ENCODE measurements around the gene AKIRIN2. TPM values are rescaled to one million over a fixed set of nuclear protein-coding genes. Genes with fewer than 3 reads are reported as not detected.

Gene AKIRIN2
- polyA plus RNA-seq, 1 of the 3 experiments (the other 2 are of a cell fraction), result 19.0 TPM

DNA sequence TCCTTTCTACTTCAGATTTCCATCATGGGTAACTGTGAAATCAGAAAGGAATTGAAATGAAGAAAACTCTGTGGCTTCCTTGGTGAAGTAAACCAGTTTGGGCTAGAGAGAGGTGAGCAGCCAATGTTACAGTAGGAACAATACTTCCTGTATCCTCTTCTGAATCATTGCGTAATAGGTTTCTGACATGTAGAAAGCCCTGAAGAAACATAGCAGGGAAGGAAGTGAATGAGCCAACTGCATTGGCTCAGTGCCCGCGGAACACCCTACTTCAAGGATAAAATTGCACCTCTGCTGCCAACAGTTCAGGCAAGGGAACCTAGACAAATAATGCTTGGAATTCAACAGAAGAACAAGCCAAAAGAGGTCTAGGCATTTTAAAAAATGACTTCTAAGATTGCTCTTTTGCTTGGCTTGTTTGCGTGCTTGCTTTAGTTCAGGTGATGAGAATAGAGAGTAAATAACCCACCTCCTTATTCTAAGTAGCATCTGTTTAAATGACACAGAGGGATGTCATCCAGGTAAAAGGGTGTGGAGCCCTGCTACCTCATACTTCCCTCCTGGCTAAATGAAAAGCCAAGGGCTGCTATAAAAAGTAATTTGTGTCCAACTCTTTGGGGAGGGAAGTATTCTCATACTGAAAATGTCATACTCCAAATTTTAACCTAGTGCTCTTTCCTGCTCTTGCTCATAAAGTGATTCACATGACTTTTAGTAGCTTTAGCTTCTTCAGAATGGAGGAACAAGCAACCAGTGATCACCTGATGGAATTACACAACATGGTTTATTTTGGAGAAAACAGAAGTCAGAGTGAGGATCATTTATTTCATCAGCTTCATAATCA is 30.0 kb upstream of the AKIRIN2 start:
- Histone ChIP-seq H3K4me2 (0 out of 2 replicates have a peak overlapping the region, but pooled peaks have one; percentile 13), H3K36me3 (replicated peaks in 1 of 2; ENCODE audit: control insufficient read depth in 1 of 2, insufficient read depth in 2 of 2, low read length in 1 of 2) (no peaks in the 10 kb centered on the region), H3F3A (replicated peaks; ENCODE audit: insufficient read depth) (no peaks in the 10 kb centered on the region), H2AFZ (ENCODE audit: low read depth) (0 out of 2 replicates have a peak overlapping the region, but pooled peaks have one; percentile 28), H3K9ac (no peak overlapping the region), H3K27ac (ENCODE audit: low read depth in 2 of 2, low read length in 1 of 2) (0 out of 4 replicates have a peak overlapping the region, but pooled peaks of 1 of the 2 experiments have one; percentile 30), H3K27me3 (ENCODE audit: insufficient read depth) (no peaks in the 10 kb centered on the region), H4K20me1 (ENCODE audit: insufficient read depth) (no peaks in the 10 kb centered on the region), H3K4me3 (ENCODE audit: low read depth in 2 of 2, low read length in 1 of 2) (no peak overlapping the region), H3K79me2 (ENCODE audit: insufficient read depth) (no peaks in the 10 kb centered on the region), H3K9me3 (no peaks in the 10 kb centered on the region), H3K9me2 (no peaks in the 10 kb centered on the region), H3K4me1 (ENCODE audit: control insufficient read depth in 1 of 2, insufficient read depth in 2 of 2, low read depth in 1 of 2, low read length in 1 of 2) (peaks cover 0 to 20% of the 10 kb centered on the region in 2 experiments; a peak in 2 of 4 replicates)
- DNase-seq, result no peak
- TF ChIP-seq RCOR1 (IDR thresholded peaks at IDR 0.05; ENCODE audit: low read length) (no peak), GABPA (IDR thresholded peaks at IDR 0.05; ENCODE audit: low read depth) (no peak), TAF1 (IDR thresholded peaks at IDR 0.05; ENCODE audit: borderline replicate concordance, low read depth, low read length) (peak; percentile 25; the same call in 1 of the 2 replicates), NRF1 (IDR thresholded peaks at IDR 0.05; ENCODE audit: low read depth, low read length) (no peak), FOSL2 (IDR thresholded peaks at IDR 0.05; ENCODE audit: borderline replicate concordance, low read depth) (peak; percentile 44; the same call in 1 of the 2 replicates), RFX5 (IDR thresholded peaks at IDR 0.05; ENCODE audit: low read length) (no peak), MEF2A (IDR thresholded peaks at IDR 0.05; ENCODE audit: borderline replicate concordance, low read depth) (no peak), NFIC (IDR thresholded peaks at IDR 0.05; ENCODE audit: borderline replicate concordance) (peak; percentile 99), SIN3A (IDR thresholded peaks at IDR 0.05; ENCODE audit: borderline replicate concordance, low read depth, low read length) (peak; percentile 51; the same call in 1 of the 2 replicates), JUND (IDR thresholded peaks at IDR 0.05) (peak; percentile 66), EZH2phosphoT487 (IDR thresholded peaks at IDR 0.05; ENCODE audit: borderline replicate concordance, low read depth) (no peak), ELF1 (IDR thresholded peaks at IDR 0.05) (peak; percentile 67), TCF12 (IDR thresholded peaks at IDR 0.05) (peak; percentile 88), SMC3 (IDR thresholded peaks at IDR 0.05; ENCODE audit: low read depth, low read length) (no peak), EP300 (IDR thresholded peaks at IDR 0.05; ENCODE audit: borderline replicate concordance in 1 of 2, low read depth in 1 of 2, low read length in 1 of 2) (peak in 1 of 2 experiments; percentile 71; a peak in 1 of 4 replicates), RXRA (IDR thresholded peaks at IDR 0.05; ENCODE audit: borderline replicate concordance, low read depth) (peak; percentile 65; the same call in 1 of the 2 replicates), POLR2AphosphoS5 (IDR thresholded peaks at IDR 0.05; ENCODE audit: low read depth, low read length) (peak; percentile 35; the same call in 1 of the 2 replicates), FOXM1 (IDR thresholded peaks at IDR 0.05; ENCODE audit: low read depth) (no peak), TEAD4 (IDR thresholded peaks at IDR 0.05; ENCODE audit: borderline replicate concordance, insufficient read depth) (peak; percentile 67), YY1 (IDR thresholded peaks at IDR 0.05; ENCODE audit: low read depth) (no peak)
- TF ChIP-seq, protein P1, sequence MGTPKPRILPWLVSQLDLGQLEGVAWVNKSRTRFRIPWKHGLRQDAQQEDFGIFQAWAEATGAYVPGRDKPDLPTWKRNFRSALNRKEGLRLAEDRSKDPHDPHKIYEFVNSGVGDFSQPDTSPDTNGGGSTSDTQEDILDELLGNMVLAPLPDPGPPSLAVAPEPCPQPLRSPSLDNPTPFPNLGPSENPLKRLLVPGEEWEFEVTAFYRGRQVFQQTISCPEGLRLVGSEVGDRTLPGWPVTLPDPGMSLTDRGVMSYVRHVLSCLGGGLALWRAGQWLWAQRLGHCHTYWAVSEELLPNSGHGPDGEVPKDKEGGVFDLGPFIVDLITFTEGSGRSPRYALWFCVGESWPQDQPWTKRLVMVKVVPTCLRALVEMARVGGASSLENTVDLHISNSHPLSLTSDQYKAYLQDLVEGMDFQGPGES (IDR thresholded peaks at IDR 0.05; ENCODE audit: low read depth, low read length), result no peak
- TF ChIP-seq, protein P2, sequence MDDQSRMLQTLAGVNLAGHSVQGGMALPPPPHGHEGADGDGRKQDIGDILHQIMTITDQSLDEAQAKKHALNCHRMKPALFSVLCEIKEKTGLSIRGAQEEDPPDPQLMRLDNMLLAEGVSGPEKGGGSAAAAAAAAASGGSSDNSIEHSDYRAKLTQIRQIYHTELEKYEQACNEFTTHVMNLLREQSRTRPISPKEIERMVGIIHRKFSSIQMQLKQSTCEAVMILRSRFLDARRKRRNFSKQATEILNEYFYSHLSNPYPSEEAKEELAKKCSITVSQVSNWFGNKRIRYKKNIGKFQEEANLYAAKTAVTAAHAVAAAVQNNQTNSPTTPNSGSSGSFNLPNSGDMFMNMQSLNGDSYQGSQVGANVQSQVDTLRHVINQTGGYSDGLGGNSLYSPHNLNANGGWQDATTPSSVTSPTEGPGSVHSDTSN (IDR thresholded peaks at IDR 0.05), result peak; percentile 80
- TF ChIP-seq, protein P3, sequence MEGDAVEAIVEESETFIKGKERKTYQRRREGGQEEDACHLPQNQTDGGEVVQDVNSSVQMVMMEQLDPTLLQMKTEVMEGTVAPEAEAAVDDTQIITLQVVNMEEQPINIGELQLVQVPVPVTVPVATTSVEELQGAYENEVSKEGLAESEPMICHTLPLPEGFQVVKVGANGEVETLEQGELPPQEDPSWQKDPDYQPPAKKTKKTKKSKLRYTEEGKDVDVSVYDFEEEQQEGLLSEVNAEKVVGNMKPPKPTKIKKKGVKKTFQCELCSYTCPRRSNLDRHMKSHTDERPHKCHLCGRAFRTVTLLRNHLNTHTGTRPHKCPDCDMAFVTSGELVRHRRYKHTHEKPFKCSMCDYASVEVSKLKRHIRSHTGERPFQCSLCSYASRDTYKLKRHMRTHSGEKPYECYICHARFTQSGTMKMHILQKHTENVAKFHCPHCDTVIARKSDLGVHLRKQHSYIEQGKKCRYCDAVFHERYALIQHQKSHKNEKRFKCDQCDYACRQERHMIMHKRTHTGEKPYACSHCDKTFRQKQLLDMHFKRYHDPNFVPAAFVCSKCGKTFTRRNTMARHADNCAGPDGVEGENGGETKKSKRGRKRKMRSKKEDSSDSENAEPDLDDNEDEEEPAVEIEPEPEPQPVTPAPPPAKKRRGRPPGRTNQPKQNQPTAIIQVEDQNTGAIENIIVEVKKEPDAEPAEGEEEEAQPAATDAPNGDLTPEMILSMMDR (IDR thresholded peaks at IDR 0.05), result no peak
- TF ChIP-seq, protein P4, sequence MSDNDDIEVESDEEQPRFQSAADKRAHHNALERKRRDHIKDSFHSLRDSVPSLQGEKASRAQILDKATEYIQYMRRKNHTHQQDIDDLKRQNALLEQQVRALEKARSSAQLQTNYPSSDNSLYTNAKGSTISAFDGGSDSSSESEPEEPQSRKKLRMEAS (IDR thresholded peaks at IDR 0.05; ENCODE audit: low read depth), result peak; percentile 43; the same call in 1 of the 2 replicates
- TF ChIP-seq, protein P5, sequence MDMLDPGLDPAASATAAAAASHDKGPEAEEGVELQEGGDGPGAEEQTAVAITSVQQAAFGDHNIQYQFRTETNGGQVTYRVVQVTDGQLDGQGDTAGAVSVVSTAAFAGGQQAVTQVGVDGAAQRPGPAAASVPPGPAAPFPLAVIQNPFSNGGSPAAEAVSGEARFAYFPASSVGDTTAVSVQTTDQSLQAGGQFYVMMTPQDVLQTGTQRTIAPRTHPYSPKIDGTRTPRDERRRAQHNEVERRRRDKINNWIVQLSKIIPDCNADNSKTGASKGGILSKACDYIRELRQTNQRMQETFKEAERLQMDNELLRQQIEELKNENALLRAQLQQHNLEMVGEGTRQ (IDR thresholded peaks at IDR 0.05; ENCODE audit: borderline replicate concordance, low read depth, low read length), result no peak
- TF ChIP-seq, protein P6, sequence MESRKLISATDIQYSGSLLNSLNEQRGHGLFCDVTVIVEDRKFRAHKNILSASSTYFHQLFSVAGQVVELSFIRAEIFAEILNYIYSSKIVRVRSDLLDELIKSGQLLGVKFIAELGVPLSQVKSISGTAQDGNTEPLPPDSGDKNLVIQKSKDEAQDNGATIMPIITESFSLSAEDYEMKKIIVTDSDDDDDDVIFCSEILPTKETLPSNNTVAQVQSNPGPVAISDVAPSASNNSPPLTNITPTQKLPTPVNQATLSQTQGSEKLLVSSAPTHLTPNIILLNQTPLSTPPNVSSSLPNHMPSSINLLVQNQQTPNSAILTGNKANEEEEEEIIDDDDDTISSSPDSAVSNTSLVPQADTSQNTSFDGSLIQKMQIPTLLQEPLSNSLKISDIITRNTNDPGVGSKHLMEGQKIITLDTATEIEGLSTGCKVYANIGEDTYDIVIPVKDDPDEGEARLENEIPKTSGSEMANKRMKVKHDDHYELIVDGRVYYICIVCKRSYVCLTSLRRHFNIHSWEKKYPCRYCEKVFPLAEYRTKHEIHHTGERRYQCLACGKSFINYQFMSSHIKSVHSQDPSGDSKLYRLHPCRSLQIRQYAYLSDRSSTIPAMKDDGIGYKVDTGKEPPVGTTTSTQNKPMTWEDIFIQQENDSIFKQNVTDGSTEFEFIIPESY (IDR thresholded peaks at IDR 0.05; ENCODE audit: borderline replicate concordance, low read depth), result no peak
- WGBS (ENCODE audit: low lambda C conversion rate), result 51% methylated on average over 4 of the region's 4 CpGs
- POLR2A ChIA-PET, result interaction anchor here (0.7 kb wide), 1 partner anchor 33 kb away, joined by 3 read pairs; no protein-coding TSS in a partner anchor
- CTCF ChIA-PET, result interaction anchor here (1.1 kb wide), 1 partner anchor 29 kb away, joined by 3 read pairs; no protein-coding TSS in a partner anchor

Measured in SK-N-SH (cell line).